Measurements from ENCODE around the gene SUN3. TPM values are rescaled to one million over a fixed set of nuclear protein-coding genes. Genes with fewer than 3 reads are reported as not detected.

The SUN3 gene
- total RNA-seq, 2 donors from 2014 or later: not detected

- Histone ChIP-seq H3K27me3 (no peaks in the 10 kb centered on the region), H3K4me3 (no peak overlapping the region), H3K9me3 (peaks cover 0 to 5% of the 10 kb centered on the region in 2 donors), H3K4me1 (no peaks in the 10 kb centered on the region), H3K36me3 (no peaks in the 10 kb centered on the region), H3K27ac (no peak overlapping the region)
- TF ChIP-seq CTCF (IDR thresholded peaks at IDR 0.05): no peak
- no peak for DNase-seq (ENCODE audit: low spot score)
These were observed 35.1 kb upstream of the SUN3 start for GRCh38 chr7:48063985-48064384.

DNA sequence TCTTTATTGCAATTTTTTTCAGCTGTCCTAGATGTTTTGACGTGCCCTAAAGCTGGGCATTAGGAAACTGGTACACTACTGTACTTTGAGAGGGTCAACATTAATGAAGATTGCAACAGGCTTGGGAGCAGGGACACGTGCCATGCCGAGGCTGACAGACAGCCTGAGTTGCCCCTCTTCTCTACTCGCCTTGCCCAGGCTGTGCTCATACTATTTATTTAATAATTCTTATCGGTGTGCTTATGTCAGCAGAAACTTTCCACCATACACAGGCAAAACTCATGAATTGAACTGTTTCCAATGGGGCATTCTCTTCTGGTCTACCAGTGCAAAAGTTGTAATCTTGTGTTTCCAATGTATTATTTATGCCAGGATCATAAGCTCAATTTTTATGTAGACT, 30.8 kb upstream of the SUN3 start:
- TF ChIP-seq CTCF (IDR thresholded peaks at IDR 0.05): no peak
- Histone ChIP-seq H3K4me3 (no peak overlapping the region), H3K4me1 (no peaks in the 10 kb centered on the region), H3K9me3 (peaks cover 0 to 5% of the 10 kb centered on the region in 2 donors), H3K27me3 (no peaks in the 10 kb centered on the region), H3K36me3 (no peaks in the 10 kb centered on the region), H3K27ac (no peak overlapping the region)
- DNase-seq (ENCODE audit: low spot score): no peak

- DNase-seq (ENCODE audit: low spot score): no peak
- Histone ChIP-seq H3K27me3 (no peaks in the 10 kb centered on the region), H3K4me3 (no peak overlapping the region), H3K4me1 (no peaks in the 10 kb centered on the region), H3K36me3 (no peaks in the 10 kb centered on the region), H3K27ac (no peak overlapping the region), H3K9me3 (peaks cover 0 to 3% of the 10 kb centered on the region in 2 donors)
- TF ChIP-seq CTCF (IDR thresholded peaks at IDR 0.05): no peak
These were observed 30.1 kb upstream of the SUN3 start for GRCh38 chr7:48058990-48059389.

GRCh38 chr7:48053736-48054135, 24.8 kb upstream of the SUN3 start:
- TF ChIP-seq CTCF (IDR thresholded peaks at IDR 0.05): no peak
- Histone ChIP-seq H3K27ac (no peak overlapping the region), H3K36me3 (no peaks in the 10 kb centered on the region), H3K9me3 (no peaks in the 10 kb centered on the region), H3K4me3 (no peak overlapping the region), H3K27me3 (no peaks in the 10 kb centered on the region), H3K4me1 (no peaks in the 10 kb centered on the region)
- no peak for DNase-seq (ENCODE audit: low spot score)

GRCh38 chr7:48052748-48053147, 23.8 kb upstream of the SUN3 start:
- no peaks in the 10 kb centered on the region for H3K9me3 ChIP-seq
- H3K4me3 ChIP-seq: no peak overlapping the region
- no peak for DNase-seq (ENCODE audit: low spot score)
- H3K27me3 ChIP-seq: no peaks in the 10 kb centered on the region
- no peaks in the 10 kb centered on the region for H3K4me1 ChIP-seq
- H3K27ac ChIP-seq: no peak overlapping the region
- TF ChIP-seq CTCF (IDR thresholded peaks at IDR 0.05): no peak
- no peaks in the 10 kb centered on the region for H3K36me3 ChIP-seq

- H3K27ac ChIP-seq: no peak overlapping the region
- no peaks in the 10 kb centered on the region for H3K9me3 ChIP-seq
- TF ChIP-seq CTCF (IDR thresholded peaks at IDR 0.05): no peak
- no peak overlapping the region for H3K4me3 ChIP-seq
- H3K4me1 ChIP-seq: no peaks in the 10 kb centered on the region
- DNase-seq (ENCODE audit: low spot score): no peak
- H3K36me3 ChIP-seq: no peaks in the 10 kb centered on the region
- no peaks in the 10 kb centered on the region for H3K27me3 ChIP-seq
These were observed 20.9 kb upstream of the SUN3 start for GRCh38 chr7:48049850-48050249.

Data from right atrium auricular region (tissue), 2 donors.